Ishikawa (cell line): ENCODE measurements around the gene IGSF3.

Experiments
- CEBPB ChIP-seq: IDR thresholded peaks from 2 replicates; pipeline ENCODE4 v1.6.1; 2012
- CREB1 ChIP-seq: IDR thresholded peaks from 2 replicates; pipeline ENCODE4 v1.6.1; 2012; ENCODE audit warnings: low read depth
- EP300 ChIP-seq: IDR thresholded peaks from 2 replicates; pipeline ENCODE4 v1.6.1; 2012; ENCODE audit warnings: borderline replicate concordance
- RAD21 ChIP-seq: IDR thresholded peaks from 2 replicates; pipeline ENCODE4 v1.6.1; 2012; ENCODE audit warnings: low read depth
- TAF1 ChIP-seq: IDR thresholded peaks from 2 replicates; pipeline ENCODE4 v1.6.1; 2012; ENCODE audit warnings: low read depth, mild to moderate bottlenecking
- TCF12 ChIP-seq: IDR thresholded peaks from 2 replicates; pipeline ENCODE4 v1.6.1; 2012; ENCODE audit warnings: low read depth
- TEAD4 ChIP-seq: IDR thresholded peaks from 2 replicates; pipeline ENCODE4 v1.6.1; 2012
- TF ChIP-seq, protein P1 (sequence below): IDR thresholded peaks from 2 replicates; pipeline ENCODE4 v1.6.1; 2012
- TF ChIP-seq, protein P2 (sequence below): IDR thresholded peaks from 2 replicates; pipeline ENCODE4 v1.6.1; 2012; ENCODE audit warnings: low read depth, mild to moderate bottlenecking

DNA sequence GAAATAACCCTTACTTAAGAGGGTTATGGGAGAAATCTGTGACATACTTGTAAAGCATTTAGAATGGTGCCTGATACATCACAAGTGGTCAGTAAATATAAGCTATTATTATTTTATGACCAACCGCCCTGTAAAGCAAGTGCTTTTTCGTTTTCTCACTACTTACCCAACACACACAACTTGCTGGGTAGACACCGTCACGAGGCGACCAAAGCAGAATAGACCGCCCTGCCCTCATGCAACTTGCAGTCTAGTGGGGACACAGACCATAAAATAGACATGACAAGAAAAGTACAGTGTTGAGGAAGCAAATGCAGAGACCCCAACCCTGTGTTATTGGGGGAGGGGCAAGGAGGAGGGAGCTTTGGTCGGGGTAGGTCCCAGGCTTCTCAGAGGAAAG lies 744 bp upstream of the IGSF3 start:
- no peak for TF ChIP-seq CEBPB
- no peak for TF ChIP-seq CREB1
- no peak for TF ChIP-seq TAF1
- TF ChIP-seq, protein P1, sequence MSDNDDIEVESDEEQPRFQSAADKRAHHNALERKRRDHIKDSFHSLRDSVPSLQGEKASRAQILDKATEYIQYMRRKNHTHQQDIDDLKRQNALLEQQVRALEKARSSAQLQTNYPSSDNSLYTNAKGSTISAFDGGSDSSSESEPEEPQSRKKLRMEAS, result no peak
- TF ChIP-seq RAD21, result no peak
- TF ChIP-seq EP300, result no peak
- no peak for TF ChIP-seq TCF12
- no peak for TF ChIP-seq TEAD4
- TF ChIP-seq, protein P2, sequence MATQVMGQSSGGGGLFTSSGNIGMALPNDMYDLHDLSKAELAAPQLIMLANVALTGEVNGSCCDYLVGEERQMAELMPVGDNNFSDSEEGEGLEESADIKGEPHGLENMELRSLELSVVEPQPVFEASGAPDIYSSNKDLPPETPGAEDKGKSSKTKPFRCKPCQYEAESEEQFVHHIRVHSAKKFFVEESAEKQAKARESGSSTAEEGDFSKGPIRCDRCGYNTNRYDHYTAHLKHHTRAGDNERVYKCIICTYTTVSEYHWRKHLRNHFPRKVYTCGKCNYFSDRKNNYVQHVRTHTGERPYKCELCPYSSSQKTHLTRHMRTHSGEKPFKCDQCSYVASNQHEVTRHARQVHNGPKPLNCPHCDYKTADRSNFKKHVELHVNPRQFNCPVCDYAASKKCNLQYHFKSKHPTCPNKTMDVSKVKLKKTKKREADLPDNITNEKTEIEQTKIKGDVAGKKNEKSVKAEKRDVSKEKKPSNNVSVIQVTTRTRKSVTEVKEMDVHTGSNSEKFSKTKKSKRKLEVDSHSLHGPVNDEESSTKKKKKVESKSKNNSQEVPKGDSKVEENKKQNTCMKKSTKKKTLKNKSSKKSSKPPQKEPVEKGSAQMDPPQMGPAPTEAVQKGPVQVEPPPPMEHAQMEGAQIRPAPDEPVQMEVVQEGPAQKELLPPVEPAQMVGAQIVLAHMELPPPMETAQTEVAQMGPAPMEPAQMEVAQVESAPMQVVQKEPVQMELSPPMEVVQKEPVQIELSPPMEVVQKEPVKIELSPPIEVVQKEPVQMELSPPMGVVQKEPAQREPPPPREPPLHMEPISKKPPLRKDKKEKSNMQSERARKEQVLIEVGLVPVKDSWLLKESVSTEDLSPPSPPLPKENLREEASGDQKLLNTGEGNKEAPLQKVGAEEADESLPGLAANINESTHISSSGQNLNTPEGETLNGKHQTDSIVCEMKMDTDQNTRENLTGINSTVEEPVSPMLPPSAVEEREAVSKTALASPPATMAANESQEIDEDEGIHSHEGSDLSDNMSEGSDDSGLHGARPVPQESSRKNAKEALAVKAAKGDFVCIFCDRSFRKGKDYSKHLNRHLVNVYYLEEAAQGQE, result no peak
